ENCODE measurements around the gene NFRKB.
"Not testable (repeated sequence)": the region's sequence is repeated elsewhere in the genome, so short reads cannot be mapped to it uniquely, and the experiment has no call there.

NFRKB gene

GRCh38 chr11:129894278-129895125 is 876 bp downstream of the NFRKB start:
- no peak for DNase-seq (ENCODE audit: low read depth in 2 of 2)

GRCh38 chr11:129888451-129888850 is 6.9 kb downstream of the NFRKB start:
- no peak for DNase-seq (ENCODE audit: low read depth in 2 of 2)

- DNase-seq (ENCODE audit: low read depth in 2 of 2) = no peak
These were observed 10.0 kb downstream of the NFRKB start for GRCh38 chr11:129885381-129885780.

- no peak for DNase-seq (ENCODE audit: low read depth in 2 of 2)
These were observed 10.8 kb downstream of the NFRKB start for GRCh38 chr11:129884581-129884980.

- DNase-seq (ENCODE audit: low read depth in 2 of 2) = peak in 1 of 2 donors; percentile 14
These were observed 13.7 kb downstream of the NFRKB start for GRCh38 chr11:129881570-129882170.

- no peak for DNase-seq (ENCODE audit: low read depth in 2 of 2)
These were observed 15.1 kb downstream of the NFRKB start for GRCh38 chr11:129880311-129880710.

GRCh38 chr11:129871914-129872313 is 23.5 kb downstream of the NFRKB start:
- DNase-seq (ENCODE audit: low read depth in 2 of 2) = no peak

GRCh38 chr11:129868626-129869025 is 26.8 kb downstream of the NFRKB start:
- DNase-seq (ENCODE audit: low read depth in 2 of 2) = not testable (repeated sequence)

- DNase-seq (ENCODE audit: low read depth in 2 of 2) = no peak
These were observed 29.1 kb downstream of the NFRKB start for GRCh38 chr11:129866311-129866710.

GRCh38 chr11:129865701-129866100 is 29.7 kb downstream of the NFRKB start:
- no peak for DNase-seq (ENCODE audit: low read depth in 2 of 2)

- no peak for DNase-seq (ENCODE audit: low read depth in 2 of 2)
These were observed 30.6 kb downstream of the NFRKB start for GRCh38 chr11:129864811-129865210.

GRCh38 chr11:129861702-129862522 is 33.5 kb downstream of the NFRKB start:
- DNase-seq (ENCODE audit: low read depth in 2 of 2) = no peak

- no peak for DNase-seq (ENCODE audit: low read depth in 2 of 2)
These were observed 39.3 kb downstream of the NFRKB start for GRCh38 chr11:129856036-129856435.

GRCh38 chr11:129855086-129855485 is 40.3 kb downstream of the NFRKB start:
- no peak for DNase-seq (ENCODE audit: low read depth in 2 of 2)

GRCh38 chr11:129854232-129854805 is 41.1 kb downstream of the NFRKB start:
- DNase-seq (ENCODE audit: low read depth in 2 of 2) = no peak

- DNase-seq (ENCODE audit: low read depth in 2 of 2) = peak; percentile 3 to 15
These were observed 41.7 kb downstream of the NFRKB start for GRCh38 chr11:129853518-129854231.

GRCh38 chr11:129852125-129852740 is 43.1 kb downstream of the NFRKB start:
- DNase-seq (ENCODE audit: low read depth in 2 of 2) = no peak

- DNase-seq (ENCODE audit: low read depth in 2 of 2) = no peak
These were observed 45.8 kb downstream of the NFRKB start for GRCh38 chr11:129849447-129850130.

- DNase-seq (ENCODE audit: low read depth in 2 of 2) = not testable (repeated sequence)
These were observed 48.0 kb downstream of the NFRKB start for GRCh38 chr11:129847361-129847760.
